Lower leg skin (tissue), 3 donors: ENCODE data around the gene GPRIN3.

Source experiments
- POLR2A ChIP-seq, 2 donors: fragments of 450-650 bp; IDR thresholded peaks; one replicate each; pipeline ENCODE4 v1.6.1; 2016 to 2017; ENCODE audit warnings: antibody characterized with exemption in 2 of 2, mild to moderate bottlenecking in 1 of 2, moderate library complexity in 1 of 2
- TF ChIP-seq, protein P1 (sequence below), 3 donors: fragments of 450-650 bp; IDR thresholded peaks; one replicate each; pipeline ENCODE4 v1.5.1; 2016; ENCODE audit warnings: antibody characterized with exemption in 3 of 3, mild to moderate bottlenecking in 3 of 3, moderate library complexity in 2 of 3

DNA sequence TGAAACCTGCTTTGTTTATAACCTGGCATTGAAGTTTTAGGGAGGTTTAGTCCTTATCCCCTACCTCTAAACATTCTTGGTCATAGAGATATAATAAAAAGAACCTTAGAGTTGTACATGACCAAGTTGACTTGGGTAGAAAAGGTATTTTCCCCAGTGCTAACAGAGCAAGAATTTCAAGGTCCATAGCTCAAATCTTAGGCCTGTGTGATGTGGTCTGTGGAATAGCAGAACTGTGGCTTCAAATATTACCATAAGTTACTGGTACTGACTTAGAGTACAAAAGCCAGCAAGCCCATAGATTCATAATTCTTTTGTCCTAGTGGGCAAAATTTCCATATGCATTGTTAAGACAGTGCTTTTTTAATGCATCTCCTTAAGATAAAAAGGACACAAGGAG, 91.2 kb downstream of the GPRIN3 start:
- TF ChIP-seq, protein P1, sequence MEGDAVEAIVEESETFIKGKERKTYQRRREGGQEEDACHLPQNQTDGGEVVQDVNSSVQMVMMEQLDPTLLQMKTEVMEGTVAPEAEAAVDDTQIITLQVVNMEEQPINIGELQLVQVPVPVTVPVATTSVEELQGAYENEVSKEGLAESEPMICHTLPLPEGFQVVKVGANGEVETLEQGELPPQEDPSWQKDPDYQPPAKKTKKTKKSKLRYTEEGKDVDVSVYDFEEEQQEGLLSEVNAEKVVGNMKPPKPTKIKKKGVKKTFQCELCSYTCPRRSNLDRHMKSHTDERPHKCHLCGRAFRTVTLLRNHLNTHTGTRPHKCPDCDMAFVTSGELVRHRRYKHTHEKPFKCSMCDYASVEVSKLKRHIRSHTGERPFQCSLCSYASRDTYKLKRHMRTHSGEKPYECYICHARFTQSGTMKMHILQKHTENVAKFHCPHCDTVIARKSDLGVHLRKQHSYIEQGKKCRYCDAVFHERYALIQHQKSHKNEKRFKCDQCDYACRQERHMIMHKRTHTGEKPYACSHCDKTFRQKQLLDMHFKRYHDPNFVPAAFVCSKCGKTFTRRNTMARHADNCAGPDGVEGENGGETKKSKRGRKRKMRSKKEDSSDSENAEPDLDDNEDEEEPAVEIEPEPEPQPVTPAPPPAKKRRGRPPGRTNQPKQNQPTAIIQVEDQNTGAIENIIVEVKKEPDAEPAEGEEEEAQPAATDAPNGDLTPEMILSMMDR (IDR thresholded peaks at IDR 0.05) = no peak
- no peak for TF ChIP-seq POLR2A (IDR thresholded peaks at IDR 0.05)
